CD4-positive, alpha-beta T cell treated with Interleukin-17A for 4 hours (primary cell): ENCODE measurements around the gene NOL9.

Experiments
- DNase-seq: peaks from one replicate; pipeline ENCODE4 v3.0.0-alpha.2; 2020; ENCODE audit warnings: mixed read lengths

NOL9 gene

GRCh38 chr1:6519491-6519934, 34.8 kb downstream of the NOL9 start:
- DNase-seq, result no peak

DNA sequence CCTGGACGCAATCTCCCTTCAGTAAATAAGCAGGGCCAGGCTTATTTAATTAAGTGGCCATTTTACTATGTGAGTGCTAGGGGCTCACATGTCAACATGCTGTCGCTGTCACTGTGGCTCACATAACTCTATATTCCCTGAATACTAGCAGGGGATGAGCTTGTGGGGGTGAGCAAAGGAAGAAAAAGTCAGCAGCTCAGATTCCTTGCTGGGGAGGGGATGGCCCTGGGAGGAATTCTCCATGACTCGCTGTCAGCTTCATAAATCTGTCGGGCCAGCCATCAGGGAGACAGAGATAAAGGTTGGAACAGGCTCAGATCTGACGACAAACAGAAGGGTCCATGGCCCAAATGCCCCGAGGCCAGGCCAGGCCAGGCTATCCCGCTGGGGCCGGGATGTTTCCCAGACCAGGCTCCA, 36.9 kb downstream of the NOL9 start:
- no peak for DNase-seq

DNA sequence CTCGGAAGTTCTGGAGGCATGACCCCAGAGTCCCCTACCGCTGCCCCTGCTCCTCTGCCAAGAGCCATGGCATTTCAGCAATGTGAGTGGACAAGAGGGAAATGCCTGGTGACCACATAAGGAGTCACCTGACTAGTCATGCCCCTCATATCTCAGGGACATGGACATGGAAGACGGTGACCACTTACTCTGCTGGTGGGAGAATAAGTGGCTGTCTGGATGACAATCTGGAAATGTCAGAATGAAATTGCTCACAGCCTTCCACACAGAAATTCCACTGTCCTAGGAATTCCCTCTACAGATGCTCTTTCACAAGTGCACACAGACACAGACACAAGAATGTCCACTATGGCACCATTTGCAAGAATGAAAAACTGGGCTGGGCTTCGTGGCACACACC, 38.5 kb downstream of the NOL9 start:
- DNase-seq, result no peak

DNA sequence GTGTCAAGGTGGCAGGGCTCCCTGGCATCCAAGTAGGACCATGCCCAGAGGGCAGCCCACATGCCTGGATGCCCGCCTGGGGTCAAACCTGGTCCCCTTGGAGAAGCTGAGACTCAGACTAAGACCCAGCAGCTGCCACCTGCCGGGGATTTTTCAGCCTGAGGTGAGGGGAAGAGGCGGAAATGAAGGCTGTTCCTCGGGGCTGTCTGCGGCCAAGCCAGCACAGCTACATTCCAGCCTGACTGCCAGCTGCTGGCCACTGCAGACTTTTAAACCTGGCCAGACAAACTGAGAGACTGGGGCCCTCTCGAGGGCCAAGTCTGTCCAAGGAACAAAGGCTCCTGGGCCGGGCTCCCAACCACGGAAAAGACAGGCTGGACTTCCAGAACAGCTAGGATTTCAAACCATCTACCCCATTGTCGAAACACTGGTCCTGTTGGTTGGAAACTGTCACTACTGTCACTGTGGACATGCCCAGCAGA, 41.0 kb downstream of the NOL9 start:
- DNase-seq, result no peak

DNA sequence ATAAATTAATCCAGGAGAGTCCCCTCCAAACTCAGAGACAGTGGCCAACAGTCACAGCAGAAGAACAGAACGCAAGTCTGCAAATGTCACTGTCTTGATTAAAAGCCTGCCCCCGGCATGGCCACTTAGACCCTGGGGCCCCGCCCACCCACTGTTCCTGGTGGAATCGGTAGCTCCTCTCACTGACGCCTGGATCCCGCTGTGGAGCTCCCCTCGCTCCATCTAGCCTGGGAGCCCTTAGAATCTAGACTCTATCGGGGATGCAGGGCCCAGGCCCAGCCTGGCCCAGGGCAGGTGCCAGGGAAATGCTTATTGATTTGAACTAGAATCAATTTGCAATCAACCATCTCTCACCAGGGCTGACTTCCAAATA, 41.4 kb downstream of the NOL9 start:
- DNase-seq, result no peak

DNA sequence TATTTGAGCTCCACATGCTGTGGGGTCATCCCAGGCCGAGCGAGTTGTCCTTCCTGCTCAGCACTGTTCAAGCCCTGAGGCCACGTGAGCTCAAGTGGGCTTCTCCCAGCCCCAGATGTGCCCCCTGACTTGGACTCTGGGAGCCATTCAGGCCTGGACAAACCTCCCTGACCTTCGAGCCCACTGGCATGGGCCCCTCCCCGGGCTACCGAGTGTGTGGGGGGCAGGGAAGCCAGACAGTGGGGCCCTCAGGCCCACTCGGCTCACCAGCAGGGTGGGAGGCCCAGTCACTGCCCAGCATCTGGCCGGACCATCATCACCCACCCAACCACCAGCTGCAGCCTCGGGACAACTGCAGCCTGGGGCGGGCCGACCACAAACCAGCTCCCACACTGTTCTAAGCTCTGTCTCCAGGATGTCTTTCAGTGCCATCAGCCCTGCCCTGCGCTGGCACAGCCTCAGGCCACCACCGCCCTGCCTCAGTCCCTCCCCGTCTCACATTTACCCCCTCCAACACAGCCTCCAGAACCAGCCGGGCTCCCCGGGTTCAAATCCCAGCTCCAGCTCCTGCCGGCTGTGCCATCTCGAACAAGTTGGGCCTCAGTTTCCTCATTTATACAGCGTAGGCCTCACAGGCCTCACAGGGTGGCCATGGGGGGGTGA, 41.9 kb downstream of the NOL9 start:
- no peak for DNase-seq

DNA sequence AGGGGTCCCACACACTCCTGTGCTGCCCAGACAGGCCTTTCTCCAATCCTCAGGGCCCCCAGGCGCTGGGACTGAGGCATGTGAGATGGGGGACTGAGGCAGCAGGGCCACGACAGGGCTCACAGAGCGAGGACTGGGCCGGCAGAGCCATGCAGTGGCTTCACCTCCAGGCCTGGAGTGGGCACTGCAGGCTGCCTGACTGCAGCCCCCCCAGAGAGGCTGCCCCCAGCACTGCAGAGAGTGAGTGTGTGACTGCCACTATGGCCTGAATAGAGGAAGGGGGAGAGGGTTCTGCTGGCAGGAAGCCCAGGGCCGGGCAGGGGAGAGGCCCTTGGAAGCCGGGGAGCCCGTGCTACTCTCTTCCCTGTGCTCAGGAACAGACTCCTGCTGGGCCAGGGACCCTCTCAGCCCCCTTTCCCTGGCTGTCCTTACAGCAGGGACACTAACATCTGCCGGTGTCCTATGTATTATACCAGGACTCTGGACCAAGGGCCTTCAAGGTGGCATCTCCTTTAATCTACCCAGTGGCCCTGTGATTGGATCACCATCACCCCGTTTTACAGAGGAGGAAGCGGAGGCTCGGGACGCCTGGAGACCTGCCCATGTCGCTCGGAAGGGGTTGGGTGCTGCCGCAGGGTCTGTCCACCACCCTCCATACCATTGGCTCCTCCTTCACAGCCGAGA, 42.6 kb downstream of the NOL9 start:
- no peak for DNase-seq

GRCh38 chr1:6511056-6511455, 43.3 kb downstream of the NOL9 start:
- no peak for DNase-seq

DNA sequence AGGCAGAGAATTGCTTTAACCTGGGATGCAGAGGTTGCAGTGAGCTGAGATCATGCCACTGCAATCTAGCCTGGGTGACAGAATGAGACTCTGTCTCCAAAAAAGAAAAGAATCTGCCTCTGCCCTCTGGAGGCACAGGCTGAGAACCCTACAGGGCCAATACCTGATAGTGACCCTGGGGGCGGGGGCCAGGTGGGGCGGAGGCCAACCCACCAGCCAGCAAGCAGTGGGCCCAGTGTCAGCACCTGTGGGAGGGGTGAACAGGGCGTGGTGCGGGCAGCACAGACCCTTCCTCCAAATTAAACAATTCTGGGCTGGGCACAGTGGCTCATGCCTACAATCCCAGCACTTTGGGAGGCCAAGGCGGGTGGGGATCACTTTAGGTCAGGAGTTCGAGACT, 43.8 kb downstream of the NOL9 start:
- DNase-seq, result no peak

DNA sequence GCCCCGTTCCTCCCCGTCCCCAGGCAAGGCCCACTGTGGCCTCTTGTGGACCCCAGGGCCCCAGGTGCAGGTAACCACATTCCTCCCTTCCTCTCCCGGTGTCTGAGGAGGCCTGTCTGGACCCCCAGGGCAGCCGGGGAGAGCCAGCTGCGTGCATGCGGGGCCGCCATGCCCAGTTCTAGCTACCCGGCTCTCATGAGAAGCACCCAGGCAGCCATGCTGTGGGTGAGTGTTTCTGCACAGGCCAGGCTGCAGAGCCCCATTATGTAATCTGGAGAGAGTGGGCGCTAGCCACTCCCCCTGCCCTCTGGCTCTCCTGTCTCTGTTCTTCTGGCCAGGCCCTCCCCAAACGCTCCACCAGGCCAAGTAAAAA, 44.4 kb downstream of the NOL9 start:
- no peak for DNase-seq

DNA sequence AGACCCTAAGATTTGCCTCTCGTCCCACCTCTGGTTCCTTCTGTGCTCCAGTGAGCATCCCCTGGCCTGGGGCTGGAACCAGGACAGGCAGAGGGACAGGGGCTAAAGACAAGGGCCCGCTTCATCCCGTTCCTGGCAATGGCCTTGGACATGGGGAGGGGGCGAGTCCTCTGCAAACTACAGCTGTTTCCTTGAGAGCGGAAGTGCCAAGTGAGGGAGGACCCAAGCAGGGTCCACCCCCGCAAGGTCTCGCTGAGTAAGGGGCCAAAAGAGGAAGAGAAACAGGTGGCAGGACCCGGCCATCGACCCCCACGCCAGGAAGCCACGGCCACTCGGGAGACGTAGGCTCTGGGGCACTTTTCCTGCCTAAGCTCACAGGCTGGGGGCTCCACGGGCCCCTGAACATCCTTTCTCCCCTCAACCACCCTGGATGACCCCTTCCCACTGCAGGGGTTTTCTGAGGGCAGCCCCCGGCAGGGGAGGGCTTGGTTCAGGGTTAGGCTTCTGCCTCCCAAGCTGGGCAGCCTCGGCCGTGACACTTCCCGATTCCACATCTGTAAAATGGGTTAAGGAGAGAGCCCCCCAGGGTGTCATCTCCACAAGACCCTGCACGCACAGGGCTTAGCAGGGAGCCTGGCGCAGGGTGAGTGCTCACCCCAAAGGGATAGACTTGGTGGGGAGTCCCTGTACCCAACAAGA, 44.9 kb downstream of the NOL9 start:
- DNase-seq, result no peak

DNA sequence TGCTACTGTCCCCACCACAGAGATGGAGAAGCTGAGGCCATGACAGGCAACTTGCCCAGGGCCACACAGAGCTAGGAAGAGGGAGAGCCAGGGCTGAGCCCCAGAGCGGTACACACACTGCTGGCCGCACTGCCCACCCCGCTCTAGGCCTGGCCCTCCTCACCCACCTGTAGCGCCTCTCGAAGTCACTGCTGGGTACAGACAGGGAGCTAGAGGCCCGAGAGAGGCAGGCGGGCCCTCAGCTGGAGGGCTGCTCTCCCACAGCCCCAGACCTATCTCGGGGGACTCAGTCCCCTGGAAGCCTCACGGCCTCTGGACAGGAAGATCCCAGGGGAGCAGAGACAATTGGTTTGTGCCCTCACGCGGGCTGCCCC, 45.5 kb downstream of the NOL9 start:
- DNase-seq, result no peak

GRCh38 chr1:6508154-6508815, 46.0 kb downstream of the NOL9 start:
- no peak for DNase-seq

GRCh38 chr1:6507461-6507911, 46.8 kb downstream of the NOL9 start:
- no peak for DNase-seq

GRCh38 chr1:6507037-6507428, 47.3 kb downstream of the NOL9 start:
- DNase-seq, result no peak

- no peak for DNase-seq
Observed at GRCh38 chr1:6506210-6507036, 47.9 kb downstream of the NOL9 start.

GRCh38 chr1:6505367-6506209, 48.7 kb downstream of the NOL9 start:
- DNase-seq, result no peak

DNA sequence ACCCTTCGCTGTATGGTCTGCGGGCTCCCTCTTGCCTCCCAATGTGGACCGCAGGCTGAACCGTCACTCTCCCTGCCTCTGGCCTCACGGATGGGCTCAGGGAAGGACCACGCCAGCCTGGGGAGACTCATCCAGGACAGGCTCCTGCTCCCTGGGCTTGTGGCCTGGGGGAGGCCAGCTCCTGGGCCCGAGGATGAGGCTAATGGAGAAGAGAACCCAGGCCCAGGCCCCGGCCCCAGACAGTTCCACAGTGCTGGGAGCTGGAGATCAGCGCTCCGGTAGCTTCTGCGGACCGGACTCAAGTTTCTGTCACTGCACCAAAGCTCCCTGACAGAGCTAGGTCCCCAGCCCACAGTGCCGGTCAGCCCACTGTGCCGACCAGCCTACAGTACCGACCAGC, 49.4 kb downstream of the NOL9 start:
- no peak for DNase-seq

GRCh38 chr1:6503884-6504602, 50.3 kb downstream of the NOL9 start:
- DNase-seq, result no peak

DNA sequence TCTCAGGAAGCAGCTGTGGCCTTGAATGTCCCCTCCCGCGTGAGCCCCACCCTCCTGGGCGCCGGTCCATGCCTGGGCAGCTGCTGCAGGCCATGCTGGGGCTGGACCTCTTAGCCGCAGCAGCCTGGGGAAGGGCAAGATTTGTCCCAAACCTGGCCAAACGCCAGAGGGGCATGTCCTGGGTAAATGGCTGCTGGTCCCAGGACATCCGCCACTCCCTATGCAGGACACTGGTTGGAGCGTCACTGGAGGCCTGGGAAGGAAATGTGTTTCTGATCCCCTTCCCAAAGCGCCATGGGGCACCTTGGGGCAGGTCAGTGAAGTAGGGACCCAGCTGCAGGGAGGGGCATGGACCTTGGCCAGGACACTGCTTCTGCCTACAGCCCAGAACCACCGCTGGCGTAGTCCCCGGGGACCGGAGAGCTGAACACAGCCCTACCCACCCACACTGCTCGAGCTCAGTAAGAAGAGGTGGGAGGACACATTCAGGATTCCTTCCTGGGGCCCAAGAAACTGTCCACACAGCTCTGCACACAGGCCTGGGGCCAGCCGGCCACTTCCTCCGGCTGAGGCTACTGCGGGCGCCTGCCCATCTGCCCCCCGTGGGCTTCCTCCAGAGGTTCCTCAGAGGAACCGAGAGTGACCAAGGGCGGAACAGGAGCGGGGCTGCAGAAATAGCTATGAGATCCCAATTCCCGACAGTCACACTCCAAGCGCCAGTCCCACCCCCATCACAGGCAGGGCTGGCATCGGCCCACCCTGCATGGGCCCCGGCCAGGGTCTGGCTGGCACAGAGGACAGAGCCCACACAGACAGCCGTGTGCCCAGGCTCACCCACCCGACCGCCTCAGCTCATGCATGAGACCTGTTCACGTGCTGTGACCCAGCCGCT, 52.1 kb downstream of the NOL9 start:
- no peak for DNase-seq
